Activated B cell treated with CpG ODN at 0.5 μM for 24 hours (primary cell): ENCODE data around the gene LYPD4. TPM values are rescaled to one million over a fixed set of nuclear protein-coding genes. Genes with fewer than 3 reads are reported as not detected.

Experiments
- ATAC-seq: fragments of 200-7000 bp; cut with Tn5 transposase; one replicate; pipeline ENCODE4 v1.10.0; 2021; ENCODE audit warnings: low read depth, mild to moderate bottlenecking, moderate library complexity
- CTCF ChIA-PET: fragments of 350-600 bp; sonication (Branson Sonifier 250); formaldehyde crosslinking; loops from one replicate; lab custom pipeline; 2021; ENCODE audit warnings: antibody characterized with exemption; lab: Charles Lee
- POLR2A ChIA-PET: fragments of 350-600 bp; sonication (Branson Sonifier 250); formaldehyde crosslinking; loops from one replicate; lab custom pipeline; 2021; ENCODE audit warnings: antibody characterized with exemption; lab: Charles Lee
- DNase-seq: peaks from one replicate; pipeline ENCODE4 v3.0.0; 2022
- H3K27ac Mint-ChIP-seq: one replicate; pipeline ENCODE4 v1.8.0; 2020; ENCODE audit warnings: mixed read lengths
- H3K27me3 Mint-ChIP-seq: one replicate; pipeline ENCODE4 v1.8.0; 2021; ENCODE audit warnings: mixed read lengths
- H3K36me3 Mint-ChIP-seq: one replicate; pipeline ENCODE4 v1.8.0; 2021; ENCODE audit warnings: low read depth, mixed read lengths
- H3K4me1 Mint-ChIP-seq: one replicate; pipeline ENCODE4 v1.8.0; 2021; ENCODE audit warnings: mixed read lengths
- H3K4me3 Mint-ChIP-seq: one replicate; pipeline ENCODE4 v1.8.0; 2020; ENCODE audit warnings: mild to moderate bottlenecking, mixed read lengths
- H3K9me3 Mint-ChIP-seq: one replicate; pipeline ENCODE4 v1.8.0; 2020; ENCODE audit warnings: mixed read lengths
- intact Hi-C: fragments of 100-400 bp; cut with micrococcal nuclease; formaldehyde crosslinking; loops from one replicate; pipeline ENCODE4 v1.15.1; 2024
- total RNA-seq: library from RNA; stranded (reverse); gene quantifications from 2 replicates; pipeline ENCODE4 v1.2.3, GENCODE V29; 2022
- TF ChIP-seq, protein P1 (sequence below): fragments of 200-600 bp; IDR thresholded peaks from one replicate; pipeline ENCODE4 v1.8.0; 2022; ENCODE audit warnings: antibody characterized with exemption, mild to moderate bottlenecking

Gene LYPD4
- total RNA-seq, 1 donor from 2014 or later: not detected

DNA sequence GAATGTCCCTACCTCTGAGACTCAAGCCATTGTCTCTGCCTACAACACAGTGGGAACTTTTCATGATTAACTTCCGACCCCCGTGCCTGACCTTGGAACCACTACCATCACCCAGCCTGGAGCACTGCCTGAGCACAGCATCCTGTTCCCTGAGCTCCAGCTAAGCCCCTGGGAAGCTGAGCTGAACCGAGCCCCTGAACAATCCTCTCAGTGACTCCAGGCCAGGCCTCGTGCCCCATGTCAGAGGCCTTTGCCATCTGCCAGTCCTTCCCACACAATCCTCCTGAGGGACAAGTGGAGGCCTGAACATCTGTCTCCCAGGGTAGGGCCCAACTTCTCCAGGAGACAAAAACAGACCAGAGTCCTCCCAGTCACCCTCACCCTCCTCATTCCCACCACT is 30.6 kb downstream of the LYPD4 start:
- Mint-ChIP-seq H3K9me3 (no peaks in the 10 kb centered on the region), H3K4me3 (no peak overlapping the region), H3K36me3 (no peaks in the 10 kb centered on the region), H3K4me1 (peaks cover 8% of the 10 kb centered on the region), H3K27ac (no peak overlapping the region), H3K27me3 (no peaks in the 10 kb centered on the region)
- ChIA-PET POLR2A (no interaction called here), CTCF (interaction anchor here (1.2 kb wide), 1 partner anchor 20 kb away, joined by 3 read pairs; no protein-coding TSS in a partner anchor)
- no peak for DNase-seq
- TF ChIP-seq, protein P1, sequence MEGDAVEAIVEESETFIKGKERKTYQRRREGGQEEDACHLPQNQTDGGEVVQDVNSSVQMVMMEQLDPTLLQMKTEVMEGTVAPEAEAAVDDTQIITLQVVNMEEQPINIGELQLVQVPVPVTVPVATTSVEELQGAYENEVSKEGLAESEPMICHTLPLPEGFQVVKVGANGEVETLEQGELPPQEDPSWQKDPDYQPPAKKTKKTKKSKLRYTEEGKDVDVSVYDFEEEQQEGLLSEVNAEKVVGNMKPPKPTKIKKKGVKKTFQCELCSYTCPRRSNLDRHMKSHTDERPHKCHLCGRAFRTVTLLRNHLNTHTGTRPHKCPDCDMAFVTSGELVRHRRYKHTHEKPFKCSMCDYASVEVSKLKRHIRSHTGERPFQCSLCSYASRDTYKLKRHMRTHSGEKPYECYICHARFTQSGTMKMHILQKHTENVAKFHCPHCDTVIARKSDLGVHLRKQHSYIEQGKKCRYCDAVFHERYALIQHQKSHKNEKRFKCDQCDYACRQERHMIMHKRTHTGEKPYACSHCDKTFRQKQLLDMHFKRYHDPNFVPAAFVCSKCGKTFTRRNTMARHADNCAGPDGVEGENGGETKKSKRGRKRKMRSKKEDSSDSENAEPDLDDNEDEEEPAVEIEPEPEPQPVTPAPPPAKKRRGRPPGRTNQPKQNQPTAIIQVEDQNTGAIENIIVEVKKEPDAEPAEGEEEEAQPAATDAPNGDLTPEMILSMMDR: no peak
- no peak for ATAC-seq
- intact Hi-C loops: no loop called here

DNA sequence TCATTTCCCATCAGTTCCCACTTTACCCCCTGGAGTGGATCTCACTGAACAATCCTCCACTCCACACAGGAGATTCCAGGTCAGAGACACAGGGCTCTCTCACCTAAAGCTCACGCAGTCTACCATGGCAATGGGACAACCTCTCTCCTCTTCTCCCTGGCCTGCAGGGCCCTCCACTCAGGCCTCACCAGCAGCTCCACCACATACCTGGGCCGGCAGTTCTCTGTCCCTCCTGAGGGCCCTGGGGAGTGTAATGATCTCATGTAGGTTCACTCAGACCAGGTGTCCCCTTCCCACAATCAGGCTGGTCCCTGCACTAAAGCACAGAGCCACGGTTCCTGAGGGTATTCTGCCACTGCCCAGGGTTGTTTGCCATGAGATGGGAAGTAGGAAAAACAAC is 32.5 kb downstream of the LYPD4 start:
- Mint-ChIP-seq H3K4me1 (peaks cover 8% of the 10 kb centered on the region), H3K9me3 (no peaks in the 10 kb centered on the region), H3K4me3 (no peak overlapping the region), H3K36me3 (no peaks in the 10 kb centered on the region), H3K27me3 (no peaks in the 10 kb centered on the region), H3K27ac (no peak overlapping the region)
- no peak for DNase-seq
- POLR2A ChIA-PET: interaction anchor here (1.1 kb wide), 1 partner anchor 10 kb away, joined by 3 read pairs; no protein-coding TSS in a partner anchor
- ATAC-seq: no peak
- CTCF ChIA-PET: interaction anchor here (1.1 to 2.3 kb wide), 3 partner anchors 9 to 19 kb away, joined by 4 to 6 read pairs (median 6); no protein-coding TSS in a partner anchor
- TF ChIP-seq, protein P1: no peak
- intact Hi-C loops: loop anchor here (2.0 kb wide), 1 partner anchor 15 kb away; the partner anchor contains the start of gene CEACAM3

DNA sequence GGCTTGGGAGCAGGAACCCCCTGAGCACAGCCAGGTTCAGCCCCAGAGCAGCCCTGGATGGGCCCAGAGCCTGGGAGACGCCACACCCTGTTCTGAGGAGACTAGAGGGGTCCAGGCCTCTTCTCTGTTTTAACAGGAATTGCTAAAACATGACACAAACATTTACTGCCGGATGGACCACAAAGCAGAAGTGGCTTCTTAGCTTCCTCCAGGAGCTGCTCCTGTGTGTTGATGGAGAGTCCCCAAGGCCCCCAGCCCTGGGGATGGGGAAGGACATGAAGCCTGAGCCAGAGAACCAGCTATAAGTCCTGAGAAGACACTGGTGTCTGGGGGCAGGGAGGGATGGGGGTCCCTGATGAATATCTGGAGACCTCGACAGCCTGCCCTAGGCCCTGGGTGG is 33.4 kb downstream of the LYPD4 start:
- no peaks in the 10 kb centered on the region for H3K27me3 Mint-ChIP-seq
- H3K27ac Mint-ChIP-seq: no peak overlapping the region
- intact Hi-C loops: loop anchor here (2.0 kb wide), 1 partner anchor 14 kb away; the partner anchor contains the start of gene CEACAM3
- POLR2A ChIA-PET: interaction anchor here (0.9 kb wide), 1 partner anchor 16 kb away, joined by 3 read pairs; no protein-coding TSS in a partner anchor
- TF ChIP-seq, protein P1: no peak
- CTCF ChIA-PET: interaction anchor here (1.5 to 2.3 kb wide), 3 partner anchors 10 to 18 kb away, joined by 6 to 7 read pairs (median 6); no protein-coding TSS in a partner anchor
- DNase-seq (no peak), ATAC-seq (no peak)
- H3K4me1 Mint-ChIP-seq: peaks cover 8% of the 10 kb centered on the region
- H3K4me3 Mint-ChIP-seq: no peak overlapping the region
- H3K9me3 Mint-ChIP-seq: no peaks in the 10 kb centered on the region
- no peaks in the 10 kb centered on the region for H3K36me3 Mint-ChIP-seq

DNA sequence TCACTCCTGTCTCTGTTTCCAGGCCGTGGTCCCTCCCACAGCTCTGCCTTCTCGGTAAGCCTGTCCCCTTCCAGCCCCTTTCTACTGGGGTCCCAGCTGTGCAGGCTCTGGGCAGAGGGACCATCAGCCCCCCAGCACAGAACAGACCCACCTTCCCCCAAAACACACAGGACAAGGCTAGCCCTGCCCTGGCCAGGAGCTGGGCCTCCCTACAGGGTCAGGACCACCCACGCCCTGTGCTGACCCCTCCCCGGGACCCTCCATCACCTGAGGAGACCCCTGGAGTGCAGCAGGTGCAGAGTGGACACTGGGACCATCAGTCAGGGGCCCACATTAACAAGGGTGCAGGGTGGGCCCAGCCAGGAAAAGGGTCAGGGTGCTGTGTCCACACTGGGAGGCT is 34.2 kb downstream of the LYPD4 start:
- intact Hi-C loops: loop anchor here (2.0 kb wide), 1 partner anchor 14 kb away; the partner anchor contains the start of gene CEACAM3
- Mint-ChIP-seq H3K9me3 (no peaks in the 10 kb centered on the region), H3K4me1 (peaks cover 16% of the 10 kb centered on the region), H3K4me3 (no peak overlapping the region), H3K27ac (no peak overlapping the region), H3K27me3 (no peaks in the 10 kb centered on the region), H3K36me3 (no peaks in the 10 kb centered on the region)
- POLR2A ChIA-PET: interaction anchor here (0.9 kb wide), 1 partner anchor 15 kb away, joined by 3 read pairs; no protein-coding TSS in a partner anchor
- no peak for ATAC-seq
- DNase-seq: no peak
- CTCF ChIA-PET: interaction anchor here (1.5 to 2.3 kb wide), 2 partner anchors 16 to 17 kb away, joined by 6 to 7 read pairs; no protein-coding TSS in a partner anchor
- TF ChIP-seq, protein P1: no peak

DNA sequence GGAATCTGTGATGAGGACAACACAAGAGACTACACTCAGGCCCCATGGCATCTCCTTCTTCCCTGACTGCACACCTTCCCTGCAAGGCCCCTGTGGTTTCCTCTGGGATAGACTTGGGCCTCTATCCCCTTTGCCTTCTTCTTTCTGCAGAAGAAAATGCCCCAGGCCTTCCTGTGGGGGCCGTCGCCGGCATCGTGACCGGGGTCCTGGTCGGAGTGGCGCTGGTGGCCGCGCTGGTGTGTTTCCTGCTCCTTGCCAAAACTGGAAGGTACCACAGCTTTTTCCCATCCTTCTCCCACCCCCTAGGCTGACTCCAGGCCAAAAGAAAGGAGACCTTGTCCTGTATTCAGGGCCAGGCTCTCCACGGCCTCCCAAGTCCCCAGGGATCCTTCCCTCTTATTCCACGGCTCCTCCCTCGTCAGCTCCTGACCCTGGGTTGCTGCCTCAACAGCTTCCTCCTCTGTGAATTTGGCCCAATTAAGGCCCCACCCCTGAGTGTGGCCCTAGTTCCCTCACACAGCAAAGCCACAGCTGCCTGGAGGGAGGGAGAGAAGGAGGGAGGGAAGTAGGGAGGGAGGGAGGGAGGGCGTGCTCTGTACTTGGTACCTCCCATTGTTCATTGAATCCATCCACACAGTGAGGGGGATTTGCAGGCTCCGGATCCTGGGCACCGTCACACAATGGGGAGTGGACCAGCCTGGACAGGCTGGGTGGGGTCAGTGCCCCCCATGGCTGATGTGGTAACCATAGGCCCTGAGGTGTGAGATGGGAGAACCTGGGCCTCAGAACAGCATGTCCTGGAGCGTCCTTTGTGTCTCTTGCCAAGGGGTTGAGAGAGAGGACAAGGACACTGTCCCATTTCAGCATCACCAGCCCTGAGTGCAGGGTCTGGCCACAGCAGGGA is 35.6 kb downstream of the LYPD4 start:
- POLR2A ChIA-PET: no interaction called here
- CTCF ChIA-PET: no interaction called here
- TF ChIP-seq, protein P1: no peak
- intact Hi-C loops: no loop called here
- DNase-seq (no peak), ATAC-seq (no peak)
- Mint-ChIP-seq H3K27ac (no peak overlapping the region), H3K36me3 (no peaks in the 10 kb centered on the region), H3K9me3 (no peaks in the 10 kb centered on the region), H3K27me3 (no peaks in the 10 kb centered on the region), H3K4me3 (no peak overlapping the region), H3K4me1 (peaks cover 27% of the 10 kb centered on the region)
